Adrenal gland (tissue), 12 donors: Measurements from ENCODE around the gene ERAP2. TPM values are rescaled to one million over a fixed set of nuclear protein-coding genes. Genes with fewer than 3 reads are reported as not detected.
A peak's percentile ranks its signal among the peaks of the same experiment; 100 is the strongest.

Experiments
- DNase-seq, 7 donors: peaks; one replicate each; pipeline ENCODE4 v3.0.0-alpha.2; 2019 to 2020
- H3K27ac ChIP-seq, 5 donors: fragments of 200-600 bp; sonication (generic) in 4 of 5; 1 replicate in 3 of 5; 2 replicates in 2 of 5; pipeline versions ENCODE4 v1.5.1 to v1.8.0; 2016 to 2020; ENCODE audit warnings: mild to moderate bottlenecking in 1 of 5
- H3K27me3 ChIP-seq: fragments of 200-600 bp; 2 replicates; pipeline ENCODE4 v1.8.0; 2021
- H3K36me3 ChIP-seq, 2 donors: fragments of 200-600 bp; replicated peaks in 1 of 2; 1 replicate in 1 of 2; 2 replicates in 1 of 2; pipeline versions ENCODE4 v1.5.1 to v1.8.0; 2018 to 2022
- H3K4me1 ChIP-seq, 2 donors: fragments of 200-600 bp; replicated peaks in 1 of 2; 1 replicate in 1 of 2; 2 replicates in 1 of 2; pipeline versions ENCODE4 v1.5.1 to v1.8.0; 2018 to 2021
- H3K4me3 ChIP-seq, 4 donors: fragments of 200-600 bp; sonication (generic) in 3 of 4; one replicate each; pipeline ENCODE4 v1.5.1; 2016 to 2018
- H3K9me3 ChIP-seq, 3 donors: fragments of 200-600 bp; sonication (generic) in 1 of 3; replicated peaks in 1 of 3; 1 replicate in 2 of 3; 2 replicates in 1 of 3; pipeline versions ENCODE4 v1.5.1 to v1.8.0; 2016 to 2021
- POLR2A ChIP-seq, 2 donors: fragments of 450-650 bp; IDR thresholded peaks; one replicate each; pipeline ENCODE4 v1.6.1; 2017; ENCODE audit warnings: antibody characterized with exemption in 2 of 2, mild to moderate bottlenecking in 2 of 2, moderate library complexity in 1 of 2
- WGBS, 4 donors: extraction: QIAGEN DNeasy Blood & Tissue Kit in 2 of 4; methylation state at CpG; one replicate each; pipeline versions ENCODE4 v1.1.5 to v1.1.7; 2013 to 2017; 5-methylcytosine and 5-hydroxymethylcytosine counted together
- intact Hi-C, 2 donors: fragments of 100-400 bp; cut with DNase I; formaldehyde crosslinking; loops; one replicate each; pipeline versions ENCODE4 v1.14.1 to v1.15.0; 2022 to 2023
- polyA plus RNA-seq, 3 donors: library from polyadenylated mRNA; stranded (reverse); fragments of 200-250 nt in 2 of 3; fragments of 350-450 nt in 1 of 3; fragmentation: Illumina TruSeq in 1 of 3; extraction: RNeasy Lipid Tissue Mini Kit (QIAGEN cat#74804) in 1 of 3; gene quantifications; one replicate each; pipeline ENCODE4 v1.2.3, GENCODE V29; 2013 to 2014
- total RNA-seq, 9 donors: library from RNA; depleted of rRNA in 4 of 9; stranded (reverse); fragments of >200 nt in 4 of 9; fragments of 120-200 nt in 1 of 9; fragmentation: NEBNext Ultra II Directional in 1 of 9; extraction: Animal tissue kit (Norgen Biotek cat#: 25700) in 1 of 9; gene quantifications; one replicate each; pipeline versions ENCODE4 v1.1.0 to v1.2.4, GENCODE V29; 2013 to 2023
- TF ChIP-seq, protein P1 (sequence below), 6 experiments: fragments of 450-650 bp in 4 of 6; fragments of 200-600 bp in 2 of 6; sonication (generic) in 1 of 6; IDR thresholded peaks; 1 replicate in 5 of 6; 2 replicates in 1 of 6; pipeline versions ENCODE4 v1.5.1 to v1.8.0; 2016 to 2021; ENCODE audit warnings: antibody characterized with exemption in 6 of 6, mild to moderate bottlenecking in 2 of 6, moderate library complexity in 1 of 6
- donor health status: healthy with polysubstance abuse.
- donor health status: Bipolar disorder and iron deficiency.
- donor health status: DM: yes; HTN: yes; CAD: no.
- donor health status: DM: no; HTN: no; CAD: no.
- donor health status: DM: no; HTN: no; CAD: no.
- donor health status: DM: yes; HTN: yes; CAD: no.

The ERAP2 gene
- total and polyA plus RNA-seq, 12 donors: 0.94 to 32.1 (median 10.2) TPM

DNA sequence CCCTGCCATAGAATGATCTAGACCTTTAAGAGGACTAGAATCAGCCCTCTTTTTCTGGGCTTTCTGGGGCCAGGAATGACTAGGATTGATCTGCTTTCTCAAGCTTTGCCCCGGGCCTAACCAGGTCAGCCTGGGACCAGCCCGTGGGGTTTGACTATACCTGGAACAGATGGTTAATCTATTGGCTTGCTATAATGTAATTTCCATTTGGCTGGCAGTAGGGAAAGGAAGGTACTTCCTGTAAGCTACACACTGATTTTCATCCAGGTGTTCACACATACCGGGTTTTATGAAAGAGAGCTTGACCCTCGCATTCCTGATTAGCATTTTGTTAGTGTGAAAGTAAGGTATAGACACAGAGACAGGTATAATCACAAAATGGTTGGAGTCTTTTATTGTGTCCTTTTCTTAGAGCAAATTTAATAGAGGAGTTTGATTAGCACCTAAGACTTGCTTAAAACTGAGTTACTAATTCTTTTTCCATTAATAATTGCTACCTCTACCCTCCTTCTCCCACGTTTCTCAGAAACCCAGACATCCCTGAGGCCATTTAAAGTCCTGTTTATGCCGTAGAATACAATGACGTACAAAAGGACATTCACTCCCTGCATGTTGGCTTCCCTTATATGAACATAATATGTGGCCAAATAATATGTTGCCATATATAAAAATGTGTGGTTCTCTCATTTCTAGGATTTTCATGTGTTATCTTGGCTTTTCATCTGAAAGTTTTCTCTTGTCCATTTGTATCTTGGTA, 76.9 kb downstream of the ERAP2 start:
- Histone ChIP-seq H3K27ac (peak overlapping the region in 1 of 5 donors; percentile 22), H3K27me3 (no peaks in the 10 kb centered on the region), H3K9me3 (no peaks in the 10 kb centered on the region), H3K4me1 (peaks cover 0 to 18% of the 10 kb centered on the region in 2 donors), H3K36me3 (no peaks in the 10 kb centered on the region), H3K4me3 (no peak overlapping the region)
- intact Hi-C loops: no loop called here
- TF ChIP-seq POLR2A (IDR thresholded peaks at IDR 0.05): no peak
- TF ChIP-seq, protein P1, sequence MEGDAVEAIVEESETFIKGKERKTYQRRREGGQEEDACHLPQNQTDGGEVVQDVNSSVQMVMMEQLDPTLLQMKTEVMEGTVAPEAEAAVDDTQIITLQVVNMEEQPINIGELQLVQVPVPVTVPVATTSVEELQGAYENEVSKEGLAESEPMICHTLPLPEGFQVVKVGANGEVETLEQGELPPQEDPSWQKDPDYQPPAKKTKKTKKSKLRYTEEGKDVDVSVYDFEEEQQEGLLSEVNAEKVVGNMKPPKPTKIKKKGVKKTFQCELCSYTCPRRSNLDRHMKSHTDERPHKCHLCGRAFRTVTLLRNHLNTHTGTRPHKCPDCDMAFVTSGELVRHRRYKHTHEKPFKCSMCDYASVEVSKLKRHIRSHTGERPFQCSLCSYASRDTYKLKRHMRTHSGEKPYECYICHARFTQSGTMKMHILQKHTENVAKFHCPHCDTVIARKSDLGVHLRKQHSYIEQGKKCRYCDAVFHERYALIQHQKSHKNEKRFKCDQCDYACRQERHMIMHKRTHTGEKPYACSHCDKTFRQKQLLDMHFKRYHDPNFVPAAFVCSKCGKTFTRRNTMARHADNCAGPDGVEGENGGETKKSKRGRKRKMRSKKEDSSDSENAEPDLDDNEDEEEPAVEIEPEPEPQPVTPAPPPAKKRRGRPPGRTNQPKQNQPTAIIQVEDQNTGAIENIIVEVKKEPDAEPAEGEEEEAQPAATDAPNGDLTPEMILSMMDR (IDR thresholded peaks at IDR 0.05): no peak
- 81 to 92% (median 88%) methylated on average over 7 of the region's 7 CpGs for WGBS, 4 donors
- DNase-seq: no peak

DNA sequence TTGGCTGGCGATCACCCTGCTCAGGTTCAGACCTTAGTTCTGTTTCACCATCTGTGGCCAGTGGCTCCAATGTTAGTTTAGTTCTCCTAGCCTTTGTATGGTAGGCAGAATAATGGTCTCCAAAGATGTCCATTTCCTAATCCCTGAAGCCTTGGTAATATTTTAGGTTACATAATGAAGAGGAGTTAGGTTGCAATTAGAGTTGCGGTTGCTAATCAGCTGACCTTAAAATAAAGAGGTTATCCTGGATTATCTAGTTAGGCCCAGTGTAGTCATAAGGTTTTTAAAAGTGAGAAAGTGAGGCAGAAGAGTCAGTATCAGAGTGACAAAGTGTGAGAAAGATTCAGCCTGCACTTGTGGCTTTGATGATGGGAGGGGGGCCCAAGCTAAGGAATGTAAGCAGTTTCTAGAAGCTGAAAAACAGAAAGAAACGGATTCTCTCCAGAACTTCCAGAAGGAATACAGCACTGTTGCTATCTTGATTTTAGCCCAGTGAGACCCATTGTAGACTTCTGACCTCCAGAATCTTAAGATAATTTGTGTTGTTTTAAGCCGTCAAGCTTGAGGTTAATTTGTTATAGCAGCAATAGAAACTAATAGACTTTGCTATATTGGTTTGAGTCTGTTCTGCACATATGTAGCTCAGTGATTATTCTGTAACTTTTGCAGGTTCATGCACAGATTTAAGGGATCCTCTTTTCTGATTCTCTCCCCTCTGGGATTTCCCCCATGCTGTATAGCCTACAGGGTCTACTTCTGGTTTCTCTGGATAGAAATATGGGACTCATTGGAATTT, 81.2 kb downstream of the ERAP2 start:
- intact Hi-C loops: no loop called here
- Histone ChIP-seq H3K4me1 (peaks cover 0 to 28% of the 10 kb centered on the region in 2 donors), H3K27ac (no peak overlapping the region), H3K9me3 (no peaks in the 10 kb centered on the region), H3K27me3 (no peaks in the 10 kb centered on the region), H3K4me3 (no peak overlapping the region), H3K36me3 (no peaks in the 10 kb centered on the region)
- WGBS, 4 donors: 84 to 89% (median 86%) methylated on average over 4 of the region's 4 CpGs
- DNase-seq: no peak
- no peak for TF ChIP-seq POLR2A (IDR thresholded peaks at IDR 0.05)
- TF ChIP-seq, protein P1 (IDR thresholded peaks at IDR 0.05): no peak

DNA sequence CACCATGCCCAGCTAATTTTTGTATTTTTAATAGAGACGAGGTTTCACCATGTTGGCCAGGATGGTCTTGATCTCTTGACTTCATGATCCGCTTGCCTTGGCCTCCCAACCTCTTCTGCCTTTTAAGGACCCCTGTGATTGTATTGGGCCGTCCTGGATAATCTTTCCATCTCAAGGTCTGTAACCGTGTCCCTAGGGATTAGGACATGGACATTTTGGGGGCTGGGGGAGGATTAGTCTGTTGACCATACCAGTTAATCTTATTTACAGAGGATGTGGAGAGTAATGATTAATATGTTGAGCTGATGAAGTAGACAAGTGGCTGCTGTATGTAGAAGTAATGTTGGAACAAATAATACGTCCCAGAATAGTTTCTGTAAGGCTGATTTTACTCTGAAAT, 82.7 kb downstream of the ERAP2 start:
- no peak for TF ChIP-seq POLR2A (IDR thresholded peaks at IDR 0.05)
- TF ChIP-seq, protein P1 (IDR thresholded peaks at IDR 0.05): no peak
- Histone ChIP-seq H3K9me3 (no peaks in the 10 kb centered on the region), H3K27ac (no peak overlapping the region), H3K36me3 (no peaks in the 10 kb centered on the region), H3K4me3 (no peak overlapping the region), H3K4me1 (peaks cover 8 to 34% of the 10 kb centered on the region in 2 donors), H3K27me3 (no peaks in the 10 kb centered on the region)
- intact Hi-C loops: no loop called here
- no peak for DNase-seq
- WGBS, 4 donors: 89 to 95% (median 93%) methylated on average over 5 of the region's 5 CpGs

DNA sequence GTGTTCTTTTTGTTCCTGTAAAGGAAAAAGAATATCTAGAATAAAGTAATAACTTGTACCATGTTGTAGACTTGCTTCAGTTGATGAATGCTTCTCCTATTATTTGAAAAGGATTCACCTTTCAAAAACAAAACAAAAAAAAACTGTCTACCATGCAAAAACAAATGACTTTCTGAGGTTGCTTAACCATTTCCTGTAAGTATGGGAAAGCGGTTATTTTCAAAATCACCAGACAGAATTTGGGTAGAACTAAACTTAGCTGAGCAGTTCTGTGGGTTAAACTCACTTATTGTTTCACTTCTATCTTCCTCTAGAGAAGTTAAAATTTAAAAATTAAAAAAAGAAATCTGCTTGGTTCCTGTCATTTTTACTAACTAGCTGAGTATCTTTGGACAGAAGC, 84.8 kb downstream of the ERAP2 start:
- Histone ChIP-seq H3K27me3 (no peaks in the 10 kb centered on the region), H3K4me1 (peaks cover 10 to 44% of the 10 kb centered on the region in 2 donors), H3K9me3 (no peaks in the 10 kb centered on the region), H3K36me3 (no peaks in the 10 kb centered on the region), H3K4me3 (no peak overlapping the region), H3K27ac (no peak overlapping the region)
- 69 to 73% (median 72%) methylated on average over 1 of the region's 1 CpG for WGBS, 4 donors
- no peak for DNase-seq
- TF ChIP-seq POLR2A (IDR thresholded peaks at IDR 0.05): no peak
- TF ChIP-seq, protein P1 (IDR thresholded peaks at IDR 0.05): no peak
- intact Hi-C loops: no loop called here
